SK-N-MC (cell line): ENCODE measurements around the gene DTNBP1.

Source experiments
- EZH2 ChIP-seq: fragments of 200-600 bp; sonication (generic); IDR thresholded peaks from one replicate; pipeline ENCODE4 v1.6.1; 2017; ENCODE audit warnings: antibody characterized with exemption
- POLR2AphosphoS5 ChIP-seq: IDR thresholded peaks from 2 replicates; pipeline ENCODE4 v1.6.1; 2012; ENCODE audit warnings: mild to moderate bottlenecking, low read depth, low read length, borderline replicate concordance

- TF ChIP-seq EZH2 (no peak), POLR2AphosphoS5 (no peak)
These were observed 145.8 kb downstream of the DTNBP1 start for GRCh38 chr6:15516923-15517560.
